GM21423 (cell line): ENCODE measurements around the gene REV3L.
"Not testable (repeated sequence)": the region's sequence is repeated elsewhere in the genome, so short reads cannot be mapped to it uniquely, and the experiment has no call there.

ENCODE experiments used
- ATAC-seq: cut with Tn5 transposase; IDR thresholded peaks from one replicate; pipeline ENCODE4 v1.9.1; 2021; ENCODE audit warnings: mild to moderate bottlenecking, moderate library complexity; ENCODE audit not compliant: unreplicated experiment

The REV3L gene

GRCh38 chr6:111266276-111266675, 216.7 kb downstream of the REV3L start:
- ATAC-seq: no peak

GRCh38 chr6:111265842-111266241, 217.2 kb downstream of the REV3L start:
- ATAC-seq: no peak

- no peak for ATAC-seq
Observed at GRCh38 chr6:111263837-111264236, 219.2 kb downstream of the REV3L start.

- ATAC-seq: no peak
Observed at GRCh38 chr6:111260570-111261298, 222.3 kb downstream of the REV3L start.

GRCh38 chr6:111259089-111259831, 223.8 kb downstream of the REV3L start:
- peak; percentile 99 for ATAC-seq

- no peak for ATAC-seq
Observed at GRCh38 chr6:111258615-111259088, 224.4 kb downstream of the REV3L start.

GRCh38 chr6:111258010-111258409, 225.0 kb downstream of the REV3L start:
- no peak for ATAC-seq

- no peak for ATAC-seq
Observed at GRCh38 chr6:111256646-111257045, 226.4 kb downstream of the REV3L start.

GRCh38 chr6:111255838-111256237, 227.2 kb downstream of the REV3L start:
- ATAC-seq: not testable (repeated sequence)

- ATAC-seq: no peak
Observed at GRCh38 chr6:111254779-111255166, 228.2 kb downstream of the REV3L start.

- ATAC-seq: no peak
Observed at GRCh38 chr6:111254004-111254778, 228.8 kb downstream of the REV3L start.

- ATAC-seq: no peak
Observed at GRCh38 chr6:111252726-111253125, 230.3 kb downstream of the REV3L start.

- no peak for ATAC-seq
Observed at GRCh38 chr6:111250791-111251354, 232.1 kb downstream of the REV3L start.
